Activated CD8-positive, alpha-beta memory T cell treated with anti-CD3 and anti-CD28 coated beads, Interleukin-2, amount 50 U/mL, for 48 hours (primary cell): Measurements from ENCODE around the gene SLC35E4.

ENCODE experiments used
- DNase-seq: peaks from one replicate; pipeline ENCODE4 v3.0.0-alpha.2; 2020

The SLC35E4 gene

GRCh38 chr22:30694640-30695350, 59.2 kb downstream of the SLC35E4 start, which contains the start of gene OSBP2:
Gene OSBP2 (plus strand): TSS chr22:30694874. CDS start chr22:30694910, 36 bp downstream.
- peak; percentile 72 for DNase-seq

GRCh38 chr22:30695351-30695851, 59.8 kb downstream of the SLC35E4 start:
- peak; percentile 54 for DNase-seq

GRCh38 chr22:30695871-30696655, 60.5 kb downstream of the SLC35E4 start:
- DNase-seq: no peak
